Subcutaneous adipose tissue (tissue), 4 donors: Measurements from ENCODE around the gene CLCN7. TPM values are rescaled to one million over a fixed set of nuclear protein-coding genes. Genes with fewer than 3 reads are reported as not detected.

Experiments
- total RNA-seq, 4 donors: library from RNA; depleted of rRNA; stranded (reverse); fragments of >200 nt; gene quantifications; one replicate each; pipeline ENCODE4 v1.1.0, GENCODE V29; 2016
- TF ChIP-seq, protein P1 (sequence below): fragments of 450-650 bp; IDR thresholded peaks from one replicate; pipeline ENCODE4 v1.5.1; 2016; ENCODE audit warnings: low read depth, mild to moderate bottlenecking, control low read depth, antibody characterized with exemption, moderate library complexity

CLCN7 gene
- total RNA-seq, 4 donors from 2014 or later = 44.9 to 73.3 (median 56.6) TPM

DNA sequence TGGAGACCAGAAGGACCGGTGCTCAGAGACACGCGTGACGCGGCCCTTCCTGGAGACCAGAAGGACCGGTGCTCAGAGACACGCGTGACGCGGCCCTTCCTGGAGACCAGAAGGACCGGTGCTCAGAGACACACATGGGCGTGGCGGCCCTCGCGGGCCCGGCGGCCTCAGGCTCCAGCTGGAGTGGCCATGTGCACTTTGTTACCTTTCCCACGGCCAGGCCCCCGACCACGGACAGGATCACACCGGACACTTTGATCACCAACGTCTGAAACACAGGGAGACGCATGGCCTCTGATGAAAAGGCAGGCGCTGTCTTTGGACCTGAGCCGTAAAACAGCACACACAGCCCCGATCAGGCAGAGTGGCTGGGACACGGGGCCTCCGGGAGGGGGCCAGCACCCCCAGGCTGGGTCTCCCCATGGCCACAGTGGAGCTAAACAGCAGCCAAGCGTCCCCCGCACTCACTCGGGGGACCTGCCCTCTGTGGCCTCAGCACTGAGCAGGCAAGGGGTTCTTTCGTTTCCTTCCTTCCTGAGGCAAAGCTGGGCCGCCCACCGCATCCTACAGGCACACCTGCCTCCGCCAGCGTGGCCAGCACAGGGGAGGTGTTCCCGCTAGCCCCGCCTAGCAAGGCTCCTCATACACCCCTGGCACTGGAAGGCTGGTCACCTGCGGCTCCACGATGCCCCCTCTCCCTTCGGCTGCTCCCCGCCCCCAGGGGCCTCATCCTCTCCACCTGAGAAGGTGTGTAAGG, 17.2 kb downstream of the CLCN7 start:
- TF ChIP-seq, protein P1, sequence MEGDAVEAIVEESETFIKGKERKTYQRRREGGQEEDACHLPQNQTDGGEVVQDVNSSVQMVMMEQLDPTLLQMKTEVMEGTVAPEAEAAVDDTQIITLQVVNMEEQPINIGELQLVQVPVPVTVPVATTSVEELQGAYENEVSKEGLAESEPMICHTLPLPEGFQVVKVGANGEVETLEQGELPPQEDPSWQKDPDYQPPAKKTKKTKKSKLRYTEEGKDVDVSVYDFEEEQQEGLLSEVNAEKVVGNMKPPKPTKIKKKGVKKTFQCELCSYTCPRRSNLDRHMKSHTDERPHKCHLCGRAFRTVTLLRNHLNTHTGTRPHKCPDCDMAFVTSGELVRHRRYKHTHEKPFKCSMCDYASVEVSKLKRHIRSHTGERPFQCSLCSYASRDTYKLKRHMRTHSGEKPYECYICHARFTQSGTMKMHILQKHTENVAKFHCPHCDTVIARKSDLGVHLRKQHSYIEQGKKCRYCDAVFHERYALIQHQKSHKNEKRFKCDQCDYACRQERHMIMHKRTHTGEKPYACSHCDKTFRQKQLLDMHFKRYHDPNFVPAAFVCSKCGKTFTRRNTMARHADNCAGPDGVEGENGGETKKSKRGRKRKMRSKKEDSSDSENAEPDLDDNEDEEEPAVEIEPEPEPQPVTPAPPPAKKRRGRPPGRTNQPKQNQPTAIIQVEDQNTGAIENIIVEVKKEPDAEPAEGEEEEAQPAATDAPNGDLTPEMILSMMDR = no peak

DNA sequence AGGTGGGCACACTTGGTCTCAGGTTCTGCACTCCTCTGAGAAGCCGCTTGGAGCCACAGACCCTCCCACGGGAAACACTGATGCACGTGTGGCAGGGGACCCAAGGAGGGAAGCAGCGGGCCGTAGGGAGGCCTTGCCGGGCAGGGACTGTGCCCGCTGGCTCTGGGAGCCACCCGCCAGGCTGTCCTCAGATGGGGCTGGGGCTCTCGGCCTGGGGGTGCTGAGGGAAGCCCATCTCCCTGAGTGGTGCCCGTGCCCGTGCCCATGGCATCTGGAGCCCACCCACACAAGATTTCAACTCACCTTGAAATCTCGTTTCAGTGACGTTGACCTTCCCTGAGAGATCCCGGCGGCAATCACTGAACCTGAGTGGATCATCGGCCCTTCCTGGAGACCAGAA, 17.9 kb downstream of the CLCN7 start:
- TF ChIP-seq, protein P1 = no peak

DNA sequence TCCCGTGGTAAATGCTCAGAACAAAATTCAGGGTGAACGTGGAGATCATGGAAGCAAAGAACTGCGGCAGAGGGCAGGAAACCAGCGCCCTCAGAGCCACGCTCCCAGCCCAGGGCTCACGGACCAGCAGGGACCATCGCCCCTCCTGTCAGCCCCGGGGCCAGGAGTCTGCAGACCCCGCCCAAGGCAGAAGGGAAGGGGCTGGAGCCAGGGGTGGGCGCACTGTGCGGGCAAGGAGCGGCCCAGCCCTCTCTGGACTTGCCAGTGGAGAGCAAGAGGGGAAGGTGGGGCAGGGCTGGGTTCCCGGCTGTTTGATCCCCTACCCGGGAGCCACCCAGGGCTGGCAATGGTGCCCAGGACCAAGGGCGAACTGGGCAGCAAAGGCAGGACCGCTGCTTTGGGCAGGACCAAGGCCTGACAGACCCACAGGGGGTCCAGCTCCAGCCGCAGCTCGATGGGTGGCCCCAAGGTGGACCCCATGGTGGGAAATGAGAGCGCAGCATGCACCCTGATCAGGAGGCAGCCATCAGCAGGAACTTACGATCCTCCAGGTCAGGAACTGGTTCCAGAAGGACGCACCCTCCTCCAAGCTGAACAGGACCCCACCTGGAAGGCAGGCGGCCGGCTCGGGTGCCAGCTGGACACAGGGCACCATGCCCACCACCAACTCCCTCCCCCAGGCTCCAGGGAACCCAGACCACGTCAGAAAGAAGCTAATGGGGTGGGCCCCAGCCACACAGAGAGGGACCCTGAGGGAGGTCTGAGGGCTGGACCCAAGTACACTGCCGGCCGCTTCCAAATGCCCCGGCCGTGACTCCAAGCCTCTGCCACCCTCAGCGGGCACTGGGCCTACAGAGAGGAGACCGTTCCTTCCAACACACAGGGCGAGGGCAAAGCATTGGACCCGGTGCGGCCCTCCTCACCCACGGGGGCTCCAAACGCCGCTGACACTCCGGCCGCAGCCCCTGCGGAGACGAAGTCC, 19.3 kb downstream of the CLCN7 start:
- TF ChIP-seq, protein P1 = no peak

DNA sequence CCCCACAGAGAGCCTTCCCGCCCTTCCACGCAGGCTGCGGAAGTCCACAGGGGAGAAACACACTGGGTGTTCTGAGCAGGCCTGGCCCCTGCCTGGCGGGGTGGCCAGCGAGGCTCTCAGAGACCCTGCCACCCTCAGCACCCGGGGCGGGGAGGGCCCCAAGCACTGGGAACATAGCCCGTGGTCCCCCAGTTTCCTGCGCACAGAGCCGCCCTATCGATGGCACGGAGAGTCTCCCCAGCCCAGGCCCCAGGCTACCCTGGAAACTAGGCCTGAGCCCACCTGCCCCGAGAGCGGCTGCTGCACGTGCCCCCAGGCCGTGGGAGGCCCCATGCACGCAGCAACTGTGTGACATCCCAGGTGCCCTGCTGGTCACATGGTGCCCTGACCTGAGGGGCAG, 20.3 kb downstream of the CLCN7 start:
- TF ChIP-seq, protein P1 = no peak

DNA sequence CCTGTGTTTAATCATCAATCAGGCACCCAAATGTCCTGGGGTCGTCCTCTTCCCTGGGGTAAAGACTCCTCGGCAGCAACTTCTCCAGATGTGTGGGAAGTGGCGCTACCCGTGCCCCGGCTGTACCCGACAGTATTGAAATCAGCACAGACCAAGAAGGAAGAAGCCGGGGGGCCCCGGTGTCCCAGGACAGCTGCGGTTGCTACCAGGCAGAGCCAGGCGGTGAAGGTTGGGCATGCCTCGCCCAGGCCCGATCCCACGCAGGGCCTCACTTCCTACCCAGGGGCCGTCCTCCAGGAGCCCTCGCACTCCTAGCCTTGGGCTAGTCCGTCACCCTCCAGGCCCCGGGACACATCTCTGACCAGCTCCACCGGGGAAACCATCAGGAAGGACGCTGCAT, 21.5 kb downstream of the CLCN7 start:
- TF ChIP-seq, protein P1 = no peak

DNA sequence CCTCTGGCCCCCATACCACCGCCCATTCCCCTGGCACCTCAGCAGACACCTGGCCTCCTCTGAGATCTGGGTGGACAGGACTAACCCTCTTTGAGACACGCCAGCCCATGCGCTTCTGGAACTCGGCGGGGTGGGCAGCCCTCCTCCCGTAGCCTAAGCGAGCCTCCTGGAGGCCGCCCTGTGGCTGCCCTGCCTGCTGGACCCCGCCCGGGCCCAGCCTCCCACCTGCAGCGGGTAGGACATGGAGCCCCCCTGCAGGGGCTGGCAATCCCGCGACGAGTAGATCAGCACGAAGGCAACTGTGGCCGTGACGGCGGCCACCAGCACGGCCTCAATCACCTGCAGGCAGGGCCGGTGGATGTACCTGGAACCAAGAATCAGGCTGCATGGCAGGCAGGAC, 22.3 kb downstream of the CLCN7 start:
- TF ChIP-seq, protein P1 = no peak
